GM18867 (cell line): ENCODE results near the gene IER5L.
"Not testable (repeated sequence)": the region's sequence is repeated elsewhere in the genome, so short reads cannot be mapped to it uniquely, and the experiment has no call there.

Experiments used
- ATAC-seq: cut with Tn5 transposase; IDR thresholded peaks from one replicate; pipeline ENCODE4 v1.9.1; 2021; ENCODE audit warnings: mild to moderate bottlenecking, moderate library complexity; ENCODE audit not compliant: unreplicated experiment

IER5L gene

DNA sequence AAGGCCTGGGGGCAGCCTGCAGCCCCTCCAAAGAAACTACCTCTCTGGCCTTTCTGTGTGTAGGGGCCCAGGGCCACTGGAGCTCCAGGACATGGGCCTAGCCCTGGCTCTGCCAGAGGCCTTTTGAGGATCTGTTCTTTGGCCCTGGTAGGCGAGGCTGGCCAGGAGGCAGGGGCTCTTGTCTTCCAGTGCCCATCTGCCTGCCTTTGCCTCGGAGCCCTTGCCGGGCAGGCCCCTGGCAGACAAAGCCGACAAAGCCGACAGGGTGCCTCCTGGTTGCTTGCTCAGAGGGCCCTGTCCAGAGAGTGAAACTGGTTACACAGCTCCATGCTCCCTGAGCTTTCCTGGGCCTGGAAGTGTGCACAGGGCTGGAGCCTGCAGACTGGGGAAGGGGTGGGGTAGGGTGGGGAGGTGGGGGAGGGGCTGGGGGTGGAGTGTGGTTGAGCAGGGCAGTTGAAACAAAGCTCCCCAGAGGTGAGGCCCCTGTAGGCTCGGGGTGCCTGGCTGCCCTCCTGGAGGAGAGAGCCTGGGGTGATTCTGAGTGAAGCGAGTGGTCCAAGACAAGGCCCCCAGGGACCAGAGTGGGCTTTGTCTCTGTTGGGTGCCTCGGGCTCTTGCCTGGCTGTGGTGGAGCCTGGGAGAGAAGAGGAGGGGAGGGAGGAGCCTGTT is 37.5 kb downstream of the IER5L start:
- ATAC-seq: peak; percentile 7

DNA sequence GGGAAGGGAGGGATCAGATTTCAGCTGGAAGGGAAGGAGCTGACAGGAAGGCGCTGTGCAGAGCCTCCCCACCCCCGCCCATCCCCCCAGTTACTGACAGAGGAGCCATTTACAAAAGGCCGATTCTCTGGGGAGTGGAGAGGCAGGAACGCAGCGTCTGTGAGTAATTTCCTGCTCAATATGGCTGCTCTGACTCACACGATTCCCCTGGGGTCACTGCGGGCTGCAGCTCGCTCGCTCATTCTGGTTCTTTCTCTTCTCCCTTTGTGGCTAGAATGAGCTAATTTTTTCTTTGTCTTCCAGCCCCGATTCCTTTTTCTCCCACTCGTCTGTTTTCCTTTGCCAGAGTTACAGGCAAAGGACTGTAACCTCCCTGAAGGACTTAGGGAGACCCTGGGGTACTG is 38.1 kb downstream of the IER5L start:
- peak; percentile 57 for ATAC-seq

DNA sequence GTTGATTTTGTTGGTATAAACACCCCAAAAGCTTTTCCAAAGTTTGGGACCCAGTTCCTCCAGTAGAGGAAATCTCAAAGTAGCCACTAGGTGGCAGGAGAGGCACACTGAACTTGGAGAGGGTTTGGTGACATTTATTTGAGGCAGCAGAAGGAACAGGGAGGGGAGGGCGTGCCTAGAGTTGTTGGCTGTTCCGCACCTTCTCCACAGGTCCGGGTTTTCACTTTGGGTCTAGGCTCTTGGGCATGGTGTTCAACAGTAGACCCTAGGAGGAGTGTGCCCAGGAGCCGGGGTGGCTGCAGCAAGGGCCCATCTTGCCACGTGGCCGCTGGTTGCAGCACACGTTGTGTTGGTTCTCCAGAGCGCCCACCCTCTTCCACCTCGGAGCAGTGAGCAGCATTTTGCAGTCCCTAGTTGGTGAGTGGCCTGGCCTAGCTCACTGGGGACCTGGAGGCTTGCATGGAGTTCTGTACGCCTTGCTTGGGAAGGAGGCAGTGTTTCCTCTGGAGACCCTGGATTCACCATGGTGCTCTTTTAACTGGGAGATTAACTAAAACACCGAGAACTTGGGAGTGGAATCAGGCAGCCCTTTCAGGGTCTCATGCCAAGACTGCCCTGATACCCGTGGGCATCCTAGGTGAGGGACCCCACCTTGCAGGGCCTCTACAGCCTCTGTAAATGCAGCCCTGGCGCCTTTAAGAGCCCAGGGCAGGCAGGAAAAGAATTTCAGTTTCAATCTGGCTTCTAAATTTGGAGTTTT is 38.6 kb downstream of the IER5L start:
- peak; percentile 39 for ATAC-seq

DNA sequence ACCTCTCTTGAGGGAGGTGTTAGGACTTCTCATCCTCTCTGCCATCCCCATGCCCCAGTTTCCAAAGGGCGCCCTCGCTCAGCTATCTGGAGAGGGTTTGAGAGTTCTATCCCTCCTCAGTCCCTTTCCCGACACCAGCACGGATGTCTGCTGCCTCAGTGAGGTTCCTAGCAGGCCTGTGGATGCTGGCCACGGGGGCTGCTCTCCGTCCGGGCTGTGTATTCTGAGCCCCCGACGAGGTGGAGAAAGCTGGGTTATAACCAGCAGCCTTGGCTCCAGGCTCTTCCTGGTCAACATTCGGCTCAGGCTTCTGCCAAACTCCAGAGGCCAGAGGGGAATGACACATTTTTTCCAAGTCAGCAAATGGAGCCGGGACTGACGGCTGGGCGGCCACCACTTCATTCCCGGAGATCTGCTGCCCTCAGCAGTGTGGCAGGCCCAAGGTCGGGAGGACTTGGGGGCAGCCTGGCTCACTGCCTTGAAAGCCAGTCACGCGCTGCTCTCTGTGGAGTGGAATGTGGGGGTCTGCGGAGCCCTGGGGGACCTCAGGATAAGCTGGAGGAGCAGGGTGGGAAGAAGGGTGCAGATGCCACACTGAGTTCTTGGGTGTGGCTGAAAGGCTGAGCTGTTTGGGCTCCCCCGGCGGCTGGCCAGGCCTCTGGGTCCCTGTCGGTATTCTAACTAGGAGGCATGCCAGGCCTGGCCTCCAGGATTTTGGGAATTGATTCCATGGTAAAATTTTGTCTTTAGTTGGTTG is 39.4 kb downstream of the IER5L start:
- ATAC-seq: peak; percentile 2

DNA sequence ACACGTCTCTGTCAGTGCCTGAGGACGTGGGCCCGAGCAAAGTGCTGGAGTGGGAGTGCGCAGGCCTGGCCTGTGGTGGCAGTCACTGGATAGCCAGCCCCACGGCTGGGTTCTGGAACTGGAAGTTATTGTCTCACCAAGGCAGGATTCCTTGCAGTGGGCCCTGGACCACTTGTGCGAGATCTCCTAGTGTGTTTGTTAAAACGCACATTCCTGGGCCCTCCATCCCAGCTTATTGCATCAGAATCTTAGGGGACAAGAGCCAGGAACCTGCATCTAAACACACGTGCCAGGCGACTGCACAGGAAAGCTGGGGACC is 40.0 kb downstream of the IER5L start:
- ATAC-seq: no peak

DNA sequence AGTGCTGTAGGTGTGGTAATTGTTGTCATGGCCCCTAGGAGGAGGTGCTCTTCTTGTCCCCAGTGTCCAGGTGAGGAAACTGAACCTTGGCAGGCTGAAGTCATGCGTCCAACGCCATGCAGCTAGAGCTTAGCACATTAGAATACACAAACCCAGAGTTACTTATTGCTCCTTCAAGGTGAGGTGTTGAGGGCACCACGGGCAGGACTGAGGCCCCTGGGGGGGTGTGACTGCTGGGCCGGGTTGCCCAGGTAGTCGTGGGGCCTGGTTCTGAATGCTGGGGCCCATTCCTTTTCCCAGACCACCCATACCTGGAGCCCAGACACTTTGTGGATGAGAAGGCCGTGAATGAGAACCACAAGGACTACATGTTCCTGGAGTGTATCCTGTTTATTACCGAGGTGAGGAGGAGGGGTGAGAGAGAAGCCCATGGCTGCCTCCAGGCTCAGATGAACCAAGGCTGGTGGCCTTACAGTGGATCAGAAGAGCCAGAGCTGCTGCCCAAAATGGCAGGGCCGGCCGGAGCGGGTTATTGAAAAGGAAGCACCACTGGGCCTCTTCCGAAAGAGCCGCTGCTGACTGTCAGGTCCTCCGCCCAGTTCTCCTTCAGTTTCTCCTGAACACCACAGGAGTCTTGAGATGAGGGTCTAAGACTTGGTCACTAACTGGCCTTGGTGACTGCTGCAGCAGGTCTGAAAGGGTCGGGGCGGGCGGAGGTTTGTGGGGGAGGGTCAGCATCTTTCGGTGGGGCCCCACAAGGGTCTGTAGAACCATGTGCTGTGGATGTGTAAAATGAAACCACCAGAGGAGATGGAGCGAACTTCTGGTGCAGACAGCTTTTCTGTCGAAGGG is 40.5 kb downstream of the IER5L start:
- no peak for ATAC-seq

DNA sequence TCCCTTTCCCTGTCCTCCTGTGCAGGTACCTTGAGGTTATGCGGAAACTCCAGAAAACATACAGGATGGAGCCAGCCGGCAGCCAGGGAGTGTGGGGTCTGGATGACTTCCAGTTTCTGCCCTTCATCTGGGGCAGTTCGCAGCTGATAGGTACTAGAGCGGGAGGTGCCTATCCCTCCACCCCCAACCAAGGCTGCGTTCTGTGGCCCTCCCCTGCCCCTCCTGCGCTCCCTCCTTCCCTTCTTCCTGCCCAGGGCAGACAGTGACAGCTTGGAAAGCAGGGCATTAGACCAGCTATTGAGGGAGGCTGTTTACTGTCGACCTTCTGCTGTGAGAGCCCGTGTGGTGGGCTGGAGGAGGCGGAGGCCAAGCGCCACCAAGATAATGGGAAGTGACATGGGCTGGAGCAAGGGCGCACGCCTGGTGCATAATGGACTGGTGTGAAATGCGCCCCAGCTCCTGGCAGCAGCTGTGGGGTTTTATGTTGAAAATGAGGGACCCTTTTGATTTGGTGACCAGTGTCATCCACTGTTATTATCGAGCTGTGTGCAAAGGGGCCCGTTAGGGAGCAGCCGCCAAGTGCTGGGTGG is 41.5 kb downstream of the IER5L start:
- ATAC-seq: no peak

DNA sequence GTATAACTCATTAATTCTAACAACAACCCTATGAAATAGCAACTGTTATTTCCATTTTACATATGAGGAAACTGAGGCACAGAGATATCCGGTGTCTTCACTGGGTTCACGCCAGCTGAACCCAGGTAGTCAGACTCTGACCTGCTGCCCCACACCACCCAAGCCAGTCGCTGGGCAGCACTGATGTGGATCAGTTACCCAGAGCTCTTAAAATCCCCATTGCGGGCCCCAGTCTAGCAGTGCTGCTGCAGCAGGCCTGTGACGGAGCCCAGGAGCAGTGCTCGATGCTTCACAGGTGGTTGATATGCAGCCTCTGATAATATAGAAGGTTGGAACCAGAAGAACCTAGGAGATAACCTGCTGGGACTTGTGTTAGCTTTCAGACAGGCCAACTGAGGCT is 42.6 kb downstream of the IER5L start:
- no peak for ATAC-seq

DNA sequence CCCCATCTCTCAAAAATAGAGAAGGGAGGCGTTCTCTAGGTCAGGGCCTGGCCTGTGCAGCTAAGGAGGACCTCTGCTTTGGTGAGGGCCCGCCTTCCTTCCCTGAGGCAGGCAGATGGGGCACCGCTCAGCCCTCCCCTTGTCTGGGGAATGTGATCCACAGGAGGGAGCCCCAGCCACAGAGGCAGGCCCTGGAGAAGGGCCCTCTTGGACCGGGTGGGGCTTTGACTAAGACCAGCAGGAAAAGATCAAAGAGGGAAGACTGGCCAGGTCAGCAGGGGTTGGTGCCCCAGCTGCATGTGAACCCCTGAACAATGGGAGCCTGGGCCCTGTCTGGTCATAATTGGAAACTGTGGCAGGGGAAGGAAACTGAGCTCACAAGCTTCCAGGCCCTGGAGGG is 45.0 kb downstream of the IER5L start:
- no peak for ATAC-seq

DNA sequence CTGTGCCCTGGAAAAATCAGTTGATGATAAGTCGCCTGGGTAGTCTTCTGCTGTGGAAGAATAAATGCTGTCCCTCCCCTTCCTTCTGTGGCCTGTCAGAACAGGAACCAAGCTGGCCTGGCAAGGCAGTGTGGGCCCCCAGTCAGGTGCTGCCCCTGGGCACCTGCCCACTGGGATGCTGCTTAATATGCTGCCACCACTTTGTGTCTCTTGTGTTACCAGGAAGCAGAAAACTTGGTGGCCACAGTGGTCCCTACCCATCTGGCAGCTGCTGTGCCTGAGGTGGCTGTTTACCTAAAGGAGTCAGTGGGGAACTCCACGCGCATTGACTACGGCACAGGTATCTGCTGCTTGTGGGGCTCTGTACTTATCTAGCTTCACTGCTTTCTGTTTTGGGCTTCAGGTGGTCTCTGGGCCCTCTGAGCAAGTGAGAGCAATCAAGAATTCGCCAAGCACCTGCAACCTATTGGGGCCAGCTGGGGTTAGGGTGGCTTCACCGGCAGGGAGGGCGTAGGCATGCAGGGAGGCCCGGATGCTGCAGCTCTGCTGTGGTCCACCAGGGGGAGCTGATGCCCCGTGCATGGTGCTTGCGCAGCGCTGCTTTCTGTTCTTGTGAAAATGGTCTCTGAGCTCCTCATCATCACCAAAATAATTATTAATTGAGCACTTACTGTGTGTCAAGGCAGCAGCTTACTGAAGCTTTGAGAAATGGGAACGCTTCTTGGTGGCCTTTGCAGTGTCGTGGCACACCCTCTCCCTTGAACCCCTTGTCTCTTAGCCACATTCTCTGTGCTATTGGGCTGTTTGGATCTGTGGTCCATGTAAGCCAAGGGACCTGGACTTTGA is 46.5 kb downstream of the IER5L start:
- ATAC-seq: peak; percentile 49

DNA sequence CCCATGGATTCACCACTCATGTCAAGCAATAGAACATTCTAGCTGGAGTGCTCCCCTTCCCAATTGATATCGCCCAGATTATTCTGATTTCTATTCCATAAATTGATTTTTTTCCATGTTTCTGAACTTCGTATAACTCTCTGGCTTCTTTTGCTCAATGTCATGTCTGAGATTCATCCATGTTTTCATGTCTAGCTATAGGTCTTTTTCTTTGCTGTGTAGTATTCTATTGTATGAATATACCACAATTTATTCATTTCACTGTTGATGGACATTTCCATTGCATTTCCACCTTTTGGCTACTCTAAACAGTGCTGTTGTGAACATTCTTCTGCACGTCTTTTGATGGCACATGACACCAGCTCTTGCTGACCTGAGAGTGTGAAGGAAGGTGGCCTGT is 47.3 kb downstream of the IER5L start:
- ATAC-seq: no peak

DNA sequence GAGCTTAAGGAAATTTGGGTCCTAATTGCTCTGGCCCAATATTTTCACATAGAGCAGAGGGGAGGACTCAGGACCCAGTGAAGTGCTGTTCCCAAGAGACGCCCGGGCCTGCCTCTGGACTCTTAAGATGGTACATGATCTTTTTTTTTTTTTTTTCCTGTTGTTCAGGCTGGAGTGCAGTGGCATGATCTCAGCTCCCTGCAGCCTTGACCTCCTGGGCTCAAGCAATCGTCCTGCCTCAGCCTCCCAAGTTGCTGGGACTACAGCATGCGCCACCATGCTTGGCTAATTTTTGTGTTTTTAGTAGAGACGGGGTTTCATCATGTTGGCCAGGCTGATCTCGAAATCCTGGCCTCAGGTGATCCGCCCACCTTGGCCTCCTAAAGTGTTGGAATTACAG is 47.8 kb downstream of the IER5L start:
- not testable (repeated sequence) for ATAC-seq

DNA sequence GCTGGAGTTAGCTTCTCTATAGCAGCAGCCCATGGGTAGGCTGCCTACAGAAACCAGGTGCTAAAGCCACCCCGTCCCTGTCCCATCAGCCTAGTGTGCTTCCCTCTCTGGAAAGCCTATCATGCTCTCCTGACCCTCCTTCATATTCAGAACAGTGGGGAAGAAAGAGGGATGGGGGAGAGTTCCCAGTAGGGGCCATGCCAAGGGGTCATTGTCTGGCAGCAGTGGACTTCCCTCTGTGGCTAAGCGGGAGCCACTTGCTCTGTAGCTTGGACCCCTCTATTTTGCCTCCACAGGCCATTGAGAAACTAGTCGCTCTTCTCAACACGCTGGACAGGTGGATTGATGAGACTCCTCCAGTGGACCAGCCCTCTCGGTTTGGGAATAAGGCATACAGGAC is 49.4 kb downstream of the IER5L start:
- ATAC-seq: no peak

DNA sequence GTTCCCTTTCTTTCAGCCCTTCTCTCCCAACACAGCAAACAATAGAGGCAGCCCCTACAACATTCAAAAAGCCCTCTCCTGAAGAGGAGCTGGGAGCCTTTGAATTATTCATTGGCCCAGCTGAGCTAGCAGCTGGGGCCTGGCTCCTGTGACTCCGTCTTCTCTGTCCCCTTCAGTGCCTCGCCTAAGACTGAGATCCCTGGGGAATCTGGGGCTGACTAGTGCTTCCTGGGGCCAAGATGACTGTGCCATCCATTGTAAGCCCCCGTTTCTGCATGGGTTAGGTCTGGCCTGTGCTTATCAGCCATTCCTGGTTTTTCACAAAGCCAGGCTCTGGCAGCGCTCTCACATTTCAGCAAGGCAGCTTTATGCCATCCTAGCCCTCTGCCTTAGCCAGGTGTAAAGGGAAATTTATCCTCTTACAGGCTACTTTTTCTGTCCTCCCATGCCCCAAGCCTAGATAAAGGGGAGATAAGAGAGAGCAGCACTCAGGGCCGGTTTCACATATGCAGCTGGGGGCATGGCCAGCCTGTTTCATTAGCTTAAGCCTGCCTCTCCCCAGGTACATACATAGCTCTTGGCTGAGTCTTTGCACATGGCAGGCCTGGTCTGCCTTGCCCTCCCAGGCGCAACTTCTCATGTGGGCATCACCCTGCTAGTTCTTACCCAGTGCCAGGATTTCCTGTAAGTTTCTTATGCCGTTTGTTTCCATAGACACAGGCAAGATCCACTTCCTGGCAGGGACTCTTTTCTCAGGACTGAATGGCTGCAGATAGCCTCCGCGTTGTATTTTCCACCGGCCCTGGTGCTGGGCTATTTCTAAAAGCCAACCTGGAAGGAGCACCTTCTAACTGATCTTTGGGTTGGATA is 51.1 kb downstream of the IER5L start:
- ATAC-seq: no peak
